WERI-Rb-1 (cell line): ENCODE results near the gene PRRG3.
A peak's percentile ranks its signal among the peaks of the same experiment; 100 is the strongest.

ENCODE experiments used
- DNase-seq: peaks from one replicate; pipeline ENCODE4 v3.0.0-alpha.2; 2020
- H3K27ac ChIP-seq: fragments of 250-450 bp; sonication (Bioruptor Pico); 2 replicates; pipeline ENCODE4 v1.5.1; 2020; ENCODE audit warnings: mild to moderate bottlenecking, moderate library complexity
- H3K27me3 ChIP-seq: fragments of 250-450 bp; sonication (Bioruptor Pico); 2 replicates; pipeline ENCODE4 v1.5.1; 2021; ENCODE audit warnings: mild to moderate bottlenecking, low read depth, moderate library complexity; ENCODE audit not compliant: insufficient read depth, severe bottlenecking
- H3K36me3 ChIP-seq: fragments of 250-450 bp; sonication (Bioruptor Pico); 2 replicates; pipeline ENCODE4 v1.5.1; 2020; ENCODE audit warnings: mild to moderate bottlenecking, moderate library complexity
- H3K4me3 ChIP-seq: 2 replicates; pipeline ENCODE4 v1.5.1; 2011; ENCODE audit warnings: low read depth, mild to moderate bottlenecking, control low read depth, low read length
- H3K9me3 ChIP-seq: fragments of 250-450 bp; sonication (Bioruptor Pico); 2 replicates; pipeline ENCODE4 v1.5.1; 2021; ENCODE audit warnings: mild to moderate bottlenecking, moderate library complexity; ENCODE audit not compliant: severe bottlenecking
- TF ChIP-seq, protein P1 (sequence below): IDR thresholded peaks from 2 replicates; pipeline ENCODE4 v1.5.1; 2011; ENCODE audit warnings: low read depth, mild to moderate bottlenecking, control low read depth, inconsistent platforms, low read length

Gene PRRG3

DNA sequence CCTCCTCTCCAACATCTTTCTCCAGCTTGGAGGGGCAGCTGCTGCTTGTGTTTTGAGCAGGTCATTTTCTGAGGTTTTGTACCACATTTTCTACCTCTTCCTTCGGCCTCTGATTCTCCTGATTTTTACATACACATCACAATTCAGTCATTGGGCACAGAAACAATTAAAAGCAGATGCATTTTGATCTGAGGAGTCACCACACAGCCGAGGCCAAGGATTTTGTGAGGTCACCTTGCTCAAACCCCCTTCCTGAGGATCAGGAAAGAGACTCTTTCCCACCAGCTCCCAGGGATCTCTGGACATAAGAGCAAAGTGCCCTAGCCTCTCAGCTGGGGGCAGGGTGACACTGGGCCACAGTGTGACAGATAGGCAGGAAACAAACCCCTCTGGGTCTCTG lies 15.2 kb downstream of the PRRG3 start:
- peaks cover 2% of the 10 kb centered on the region for H3K9me3 ChIP-seq
- no peak overlapping the region for H3K4me3 ChIP-seq
- TF ChIP-seq, protein P1, sequence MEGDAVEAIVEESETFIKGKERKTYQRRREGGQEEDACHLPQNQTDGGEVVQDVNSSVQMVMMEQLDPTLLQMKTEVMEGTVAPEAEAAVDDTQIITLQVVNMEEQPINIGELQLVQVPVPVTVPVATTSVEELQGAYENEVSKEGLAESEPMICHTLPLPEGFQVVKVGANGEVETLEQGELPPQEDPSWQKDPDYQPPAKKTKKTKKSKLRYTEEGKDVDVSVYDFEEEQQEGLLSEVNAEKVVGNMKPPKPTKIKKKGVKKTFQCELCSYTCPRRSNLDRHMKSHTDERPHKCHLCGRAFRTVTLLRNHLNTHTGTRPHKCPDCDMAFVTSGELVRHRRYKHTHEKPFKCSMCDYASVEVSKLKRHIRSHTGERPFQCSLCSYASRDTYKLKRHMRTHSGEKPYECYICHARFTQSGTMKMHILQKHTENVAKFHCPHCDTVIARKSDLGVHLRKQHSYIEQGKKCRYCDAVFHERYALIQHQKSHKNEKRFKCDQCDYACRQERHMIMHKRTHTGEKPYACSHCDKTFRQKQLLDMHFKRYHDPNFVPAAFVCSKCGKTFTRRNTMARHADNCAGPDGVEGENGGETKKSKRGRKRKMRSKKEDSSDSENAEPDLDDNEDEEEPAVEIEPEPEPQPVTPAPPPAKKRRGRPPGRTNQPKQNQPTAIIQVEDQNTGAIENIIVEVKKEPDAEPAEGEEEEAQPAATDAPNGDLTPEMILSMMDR, result no peak
- H3K27ac ChIP-seq, result no peak overlapping the region
- no peaks in the 10 kb centered on the region for H3K36me3 ChIP-seq
- peaks cover 20% of the 10 kb centered on the region for H3K27me3 ChIP-seq
- no peak for DNase-seq

DNA sequence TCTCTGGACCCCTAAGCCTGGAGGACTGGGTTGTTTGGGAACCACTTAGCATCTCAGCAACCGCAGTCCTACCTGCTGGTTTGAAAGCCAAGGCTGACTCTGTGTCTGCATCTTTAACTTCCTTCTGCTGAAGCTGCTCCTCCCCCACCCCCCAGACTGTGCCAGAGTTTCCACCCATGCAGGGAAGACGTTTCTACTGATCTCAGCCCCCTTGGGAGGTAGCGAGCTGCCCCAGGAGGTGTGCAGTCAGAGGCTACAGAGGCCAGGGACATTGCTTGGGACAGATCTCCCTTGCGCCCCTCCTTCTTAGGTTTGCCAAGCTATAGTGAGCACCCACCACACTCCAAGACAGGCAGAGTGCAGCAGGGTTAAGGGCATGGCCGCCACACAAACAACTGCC lies 15.9 kb downstream of the PRRG3 start:
- TF ChIP-seq, protein P1, result no peak
- H3K27ac ChIP-seq, result no peak overlapping the region

DNA sequence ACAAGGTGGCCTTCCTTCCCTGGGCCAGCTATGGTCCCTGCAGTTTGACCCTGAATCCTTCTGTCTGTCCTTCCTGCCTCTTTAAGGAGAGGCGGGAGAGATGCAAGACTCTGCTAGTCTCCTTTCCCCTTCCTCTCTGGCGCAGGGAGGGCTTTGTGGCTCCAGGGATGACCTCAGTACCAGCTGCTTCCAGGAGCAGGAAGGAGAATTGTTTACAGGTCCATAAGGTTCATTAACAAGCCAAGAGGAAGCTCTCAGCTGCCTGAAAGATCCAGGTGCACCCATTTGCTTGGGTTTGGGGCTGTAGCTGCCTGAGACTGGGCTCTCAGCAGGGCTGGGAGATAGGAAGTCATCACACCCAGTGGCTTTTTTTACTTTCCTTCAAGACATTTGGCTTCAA lies 16.5 kb downstream of the PRRG3 start:
- no peaks in the 10 kb centered on the region for H3K36me3 ChIP-seq
- no peak overlapping the region for H3K27ac ChIP-seq
- H3K4me3 ChIP-seq, result no peak overlapping the region
- peaks cover 2% of the 10 kb centered on the region for H3K9me3 ChIP-seq
- TF ChIP-seq, protein P1, result no peak
- H3K27me3 ChIP-seq, result peaks cover 29% of the 10 kb centered on the region
- DNase-seq, result no peak

More for the DNA sequence above, 15.9 kb downstream of the PRRG3 start:
- peaks cover 2% of the 10 kb centered on the region for H3K9me3 ChIP-seq
- DNase-seq, result no peak
- peaks cover 23% of the 10 kb centered on the region for H3K27me3 ChIP-seq
- H3K36me3 ChIP-seq, result no peaks in the 10 kb centered on the region
- H3K4me3 ChIP-seq, result no peak overlapping the region

DNA sequence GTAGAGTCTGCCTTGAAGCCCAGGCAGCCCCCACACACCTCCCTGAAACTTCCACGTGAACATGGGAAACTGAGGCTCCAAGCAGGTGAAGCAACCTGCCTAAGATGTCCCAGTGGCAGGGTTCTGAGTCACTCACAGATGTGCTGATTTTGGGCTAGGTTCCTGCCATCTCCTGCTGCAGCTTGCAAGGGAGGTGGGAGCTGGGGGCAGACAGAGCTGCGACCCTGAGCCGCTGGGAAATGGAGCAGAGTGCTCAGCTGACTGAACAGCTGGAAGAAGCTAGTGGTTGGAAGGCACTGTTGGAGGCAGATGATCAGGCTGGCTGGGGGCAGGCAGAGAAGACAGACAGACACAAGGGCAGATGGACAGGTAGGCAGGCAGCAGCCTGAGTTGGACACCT lies 17.0 kb downstream of the PRRG3 start:
- DNase-seq, result no peak
- peaks cover 34% of the 10 kb centered on the region for H3K27me3 ChIP-seq
- TF ChIP-seq, protein P1, result no peak

DNA sequence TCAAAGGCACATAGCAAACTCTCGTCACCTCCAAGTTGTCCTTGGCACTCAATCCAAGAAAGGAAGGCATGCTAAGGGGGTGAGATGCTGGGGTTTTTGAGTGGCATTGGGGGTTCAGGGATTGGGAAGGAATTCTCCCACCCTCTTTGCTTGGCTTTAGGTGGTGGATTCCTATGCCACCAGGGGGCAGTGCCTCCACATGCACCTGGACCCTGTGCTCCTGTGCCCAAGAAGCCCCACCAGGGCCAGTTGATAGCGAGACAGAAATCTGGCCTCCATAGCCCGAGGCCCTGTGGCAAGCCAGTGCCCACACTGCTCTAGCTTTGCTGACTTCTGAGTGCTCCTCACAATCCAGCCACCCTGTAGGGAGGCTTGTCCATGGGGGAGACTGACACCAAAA lies 18.6 kb downstream of the PRRG3 start:
- TF ChIP-seq, protein P1, result peak; percentile 89
- no peak overlapping the region for H3K27ac ChIP-seq
- no peaks in the 10 kb centered on the region for H3K9me3 ChIP-seq
- H3K27me3 ChIP-seq, result peaks cover 40% of the 10 kb centered on the region
- no peak overlapping the region for H3K4me3 ChIP-seq
- DNase-seq, result peak; percentile 56
- H3K36me3 ChIP-seq, result no peaks in the 10 kb centered on the region

More for the DNA sequence above, 17.0 kb downstream of the PRRG3 start:
- H3K27ac ChIP-seq, result no peak overlapping the region
- H3K4me3 ChIP-seq, result no peak overlapping the region
- peaks cover 2% of the 10 kb centered on the region for H3K9me3 ChIP-seq
- H3K36me3 ChIP-seq, result no peaks in the 10 kb centered on the region

DNA sequence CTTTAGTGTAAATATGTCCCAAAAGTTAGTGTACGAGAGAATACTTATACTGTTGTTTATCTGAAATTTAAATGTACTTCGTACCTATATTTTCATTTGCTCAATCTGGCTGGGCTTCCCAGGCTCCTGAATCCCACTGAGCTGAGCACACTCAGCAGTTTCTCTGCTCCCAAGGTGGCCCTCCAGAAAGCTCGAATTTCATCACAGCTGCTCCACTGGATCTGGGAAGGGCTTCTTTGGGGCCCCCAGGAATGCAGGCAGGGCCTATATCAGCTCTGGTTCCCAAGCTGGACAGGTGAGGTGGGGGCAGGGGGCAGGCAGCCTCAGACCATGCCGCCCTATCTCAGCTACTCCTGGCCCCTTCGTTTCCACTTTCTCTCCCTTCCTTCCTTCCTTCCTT lies 19.1 kb downstream of the PRRG3 start:
- DNase-seq, result no peak

More for the DNA sequence above, 19.1 kb downstream of the PRRG3 start:
- Histone ChIP-seq H3K36me3 (no peaks in the 10 kb centered on the region), H3K27me3 (peaks cover 38% of the 10 kb centered on the region), H3K4me3 (no peak overlapping the region), H3K9me3 (no peaks in the 10 kb centered on the region), H3K27ac (no peak overlapping the region)
- TF ChIP-seq, protein P1, result no peak
